Measurements from ENCODE around the gene HSF5. TPM values are rescaled to one million over a fixed set of nuclear protein-coding genes. Genes with fewer than 3 reads are reported as not detected.
A peak's percentile ranks its signal among the peaks of the same experiment; 100 is the strongest.

Gene HSF5
- total RNA-seq, 1 donor from 2014 or later = 0.10 TPM

DNA sequence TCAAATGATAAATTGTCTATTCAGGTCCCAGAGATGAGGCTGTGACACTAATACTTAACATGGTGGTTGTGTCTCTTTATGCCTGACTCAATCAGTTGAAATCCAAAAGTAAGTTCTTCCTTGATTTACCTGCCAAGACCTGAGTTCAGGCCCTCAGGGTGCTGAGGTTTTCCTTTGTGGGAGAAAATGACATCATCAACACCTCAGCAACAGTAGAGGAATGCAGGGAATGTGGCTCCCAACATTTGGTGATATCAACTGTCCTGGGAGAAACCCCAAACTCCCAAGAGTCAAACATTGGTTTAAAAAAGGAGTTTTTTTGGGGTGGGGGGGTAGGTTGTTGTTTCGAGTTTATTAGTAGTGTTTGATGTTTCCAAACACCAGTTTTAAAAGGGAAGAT lies 85.5 kb downstream of the HSF5 start:
- Mint-ChIP-seq H3K4me1 (ENCODE audit: unreplicated experiment) (peaks cover 28% of the 10 kb centered on the region), H3K27ac (peak overlapping the region; percentile 84), H3K9me3 (no peaks in the 10 kb centered on the region), H3K4me3 (no peak overlapping the region), H3K36me3 (peaks cover 7% of the 10 kb centered on the region), H3K27me3 (no peaks in the 10 kb centered on the region)
- TF ChIP-seq, protein P1, sequence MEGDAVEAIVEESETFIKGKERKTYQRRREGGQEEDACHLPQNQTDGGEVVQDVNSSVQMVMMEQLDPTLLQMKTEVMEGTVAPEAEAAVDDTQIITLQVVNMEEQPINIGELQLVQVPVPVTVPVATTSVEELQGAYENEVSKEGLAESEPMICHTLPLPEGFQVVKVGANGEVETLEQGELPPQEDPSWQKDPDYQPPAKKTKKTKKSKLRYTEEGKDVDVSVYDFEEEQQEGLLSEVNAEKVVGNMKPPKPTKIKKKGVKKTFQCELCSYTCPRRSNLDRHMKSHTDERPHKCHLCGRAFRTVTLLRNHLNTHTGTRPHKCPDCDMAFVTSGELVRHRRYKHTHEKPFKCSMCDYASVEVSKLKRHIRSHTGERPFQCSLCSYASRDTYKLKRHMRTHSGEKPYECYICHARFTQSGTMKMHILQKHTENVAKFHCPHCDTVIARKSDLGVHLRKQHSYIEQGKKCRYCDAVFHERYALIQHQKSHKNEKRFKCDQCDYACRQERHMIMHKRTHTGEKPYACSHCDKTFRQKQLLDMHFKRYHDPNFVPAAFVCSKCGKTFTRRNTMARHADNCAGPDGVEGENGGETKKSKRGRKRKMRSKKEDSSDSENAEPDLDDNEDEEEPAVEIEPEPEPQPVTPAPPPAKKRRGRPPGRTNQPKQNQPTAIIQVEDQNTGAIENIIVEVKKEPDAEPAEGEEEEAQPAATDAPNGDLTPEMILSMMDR (conservative IDR thresholded peaks at IDR 0.05) = no peak
- no peak for DNase-seq (ENCODE audit: extremely low spot score, unreplicated experiment)

DNA sequence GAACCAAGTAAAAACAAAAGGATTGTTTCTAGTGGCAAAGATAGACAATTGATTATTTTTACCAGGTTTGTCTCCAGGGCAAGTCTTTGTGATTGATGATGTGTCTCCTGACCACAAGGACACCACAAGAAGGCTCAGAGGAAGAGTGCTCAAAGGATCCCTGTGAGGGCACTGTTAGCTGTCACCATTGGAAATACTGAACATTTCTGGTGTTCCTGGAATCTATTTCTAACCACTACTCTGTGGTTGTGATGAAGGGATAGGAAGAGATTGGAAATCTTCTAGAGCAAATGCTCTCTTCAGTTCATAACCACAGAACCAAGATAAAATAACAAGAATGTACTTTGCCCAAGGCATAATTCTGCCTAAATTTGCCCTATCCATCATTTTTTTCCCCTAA lies 86.2 kb downstream of the HSF5 start:
- Mint-ChIP-seq H3K4me3 (peak overlapping the region; percentile 15), H3K27me3 (no peaks in the 10 kb centered on the region), H3K27ac (peak overlapping the region; percentile 84), H3K9me3 (no peaks in the 10 kb centered on the region), H3K4me1 (ENCODE audit: unreplicated experiment) (peaks cover 30% of the 10 kb centered on the region), H3K36me3 (peaks cover 9% of the 10 kb centered on the region)
- no peak for DNase-seq (ENCODE audit: extremely low spot score, unreplicated experiment)
- TF ChIP-seq, protein P1 (conservative IDR thresholded peaks at IDR 0.05) = no peak

DNA sequence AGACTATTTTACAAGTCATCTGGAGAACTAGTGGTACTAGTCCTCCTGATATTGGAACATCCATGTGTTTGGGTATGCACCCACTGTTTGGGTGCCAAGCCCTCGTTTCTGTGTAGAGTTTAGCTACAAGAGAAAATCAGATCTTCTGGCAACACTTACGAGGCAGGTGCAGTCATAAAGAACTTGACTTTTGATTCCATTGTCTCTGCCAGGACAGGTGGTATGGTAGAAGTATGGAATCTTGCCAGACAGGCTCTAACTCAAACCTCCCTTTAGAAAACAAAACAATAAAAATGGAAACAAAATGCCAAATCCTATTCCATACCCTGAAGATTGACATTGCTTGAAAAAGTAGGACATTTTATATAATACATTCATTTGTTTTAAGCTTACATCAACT lies 86.9 kb downstream of the HSF5 start:
- TF ChIP-seq, protein P1 (conservative IDR thresholded peaks at IDR 0.05) = no peak
- Mint-ChIP-seq H3K4me3 (peak overlapping the region; percentile 48), H3K27me3 (no peaks in the 10 kb centered on the region), H3K27ac (peak overlapping the region; percentile 72), H3K4me1 (ENCODE audit: unreplicated experiment) (peaks cover 31% of the 10 kb centered on the region), H3K36me3 (peaks cover 9% of the 10 kb centered on the region), H3K9me3 (no peaks in the 10 kb centered on the region)
- no peak for DNase-seq (ENCODE audit: extremely low spot score, unreplicated experiment)

DNA sequence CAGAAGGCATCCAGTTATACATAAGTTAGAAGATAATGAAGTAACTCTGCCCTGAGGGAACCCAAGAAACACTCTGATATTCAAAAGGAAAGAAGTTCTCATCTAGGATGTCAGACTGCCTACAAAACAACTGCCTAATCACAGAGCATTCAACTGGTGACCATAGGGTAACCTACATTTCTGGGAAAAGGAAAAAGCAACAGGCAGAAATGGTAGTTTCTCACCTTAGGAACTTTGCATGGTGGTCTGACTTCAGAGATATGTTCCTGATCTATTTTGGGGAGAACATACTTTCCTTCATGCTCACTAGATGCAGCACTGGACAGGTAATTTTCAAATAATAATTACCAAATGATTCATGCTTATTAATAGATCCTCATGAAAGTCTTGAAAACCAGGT lies 87.4 kb downstream of the HSF5 start:
- Mint-ChIP-seq H3K4me1 (ENCODE audit: unreplicated experiment) (peaks cover 35% of the 10 kb centered on the region), H3K27ac (peak overlapping the region; percentile 72)

DNA sequence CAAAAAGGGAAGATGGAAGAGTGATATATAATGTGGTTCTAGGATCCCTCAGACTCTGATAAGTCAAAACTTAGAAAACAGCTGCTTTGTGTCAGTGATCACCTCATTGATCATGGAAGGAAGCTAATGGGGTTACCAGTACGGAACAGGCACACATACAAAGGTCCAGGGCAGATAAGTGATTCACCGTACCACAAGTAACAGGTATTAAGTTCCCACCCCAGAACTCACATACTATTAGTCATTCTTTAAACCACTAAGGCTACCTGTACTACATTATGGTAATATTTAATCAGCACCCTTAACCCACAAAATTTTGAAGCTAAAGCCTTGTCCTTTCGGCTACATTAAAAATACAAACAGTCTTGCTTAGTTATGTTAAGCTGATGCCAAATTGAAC lies 88.2 kb downstream of the HSF5 start:
- Mint-ChIP-seq H3K27ac (no peak overlapping the region), H3K27me3 (no peaks in the 10 kb centered on the region), H3K4me3 (no peak overlapping the region), H3K9me3 (no peaks in the 10 kb centered on the region), H3K4me1 (ENCODE audit: unreplicated experiment) (peaks cover 36% of the 10 kb centered on the region), H3K36me3 (peaks cover 9% of the 10 kb centered on the region)
- TF ChIP-seq, protein P1 (conservative IDR thresholded peaks at IDR 0.05) = no peak
- DNase-seq (ENCODE audit: extremely low spot score, unreplicated experiment) = no peak

More for the DNA sequence above, 87.4 kb downstream of the HSF5 start:
- Mint-ChIP-seq H3K4me3 (no peak overlapping the region), H3K27me3 (no peaks in the 10 kb centered on the region), H3K36me3 (peaks cover 9% of the 10 kb centered on the region), H3K9me3 (no peaks in the 10 kb centered on the region)
- DNase-seq (ENCODE audit: extremely low spot score, unreplicated experiment) = no peak
- TF ChIP-seq, protein P1 (conservative IDR thresholded peaks at IDR 0.05) = no peak

All from type B pancreatic cell (in vitro differentiated cells).